HUDEP-2 (cell line): ENCODE measurements around the gene CMAS.
"Not testable (repeated sequence)": the region's sequence is repeated elsewhere in the genome, so short reads cannot be mapped to it uniquely, and the experiment has no call there.

Experiments used
- DNase-seq, 76 experiments: peaks; one replicate each; lab custom pipeline; 2025; ENCODE audit not compliant: unreplicated experiment in 76 of 76; lab: John Stamatoyannopoulos, UW

Gene CMAS

DNA sequence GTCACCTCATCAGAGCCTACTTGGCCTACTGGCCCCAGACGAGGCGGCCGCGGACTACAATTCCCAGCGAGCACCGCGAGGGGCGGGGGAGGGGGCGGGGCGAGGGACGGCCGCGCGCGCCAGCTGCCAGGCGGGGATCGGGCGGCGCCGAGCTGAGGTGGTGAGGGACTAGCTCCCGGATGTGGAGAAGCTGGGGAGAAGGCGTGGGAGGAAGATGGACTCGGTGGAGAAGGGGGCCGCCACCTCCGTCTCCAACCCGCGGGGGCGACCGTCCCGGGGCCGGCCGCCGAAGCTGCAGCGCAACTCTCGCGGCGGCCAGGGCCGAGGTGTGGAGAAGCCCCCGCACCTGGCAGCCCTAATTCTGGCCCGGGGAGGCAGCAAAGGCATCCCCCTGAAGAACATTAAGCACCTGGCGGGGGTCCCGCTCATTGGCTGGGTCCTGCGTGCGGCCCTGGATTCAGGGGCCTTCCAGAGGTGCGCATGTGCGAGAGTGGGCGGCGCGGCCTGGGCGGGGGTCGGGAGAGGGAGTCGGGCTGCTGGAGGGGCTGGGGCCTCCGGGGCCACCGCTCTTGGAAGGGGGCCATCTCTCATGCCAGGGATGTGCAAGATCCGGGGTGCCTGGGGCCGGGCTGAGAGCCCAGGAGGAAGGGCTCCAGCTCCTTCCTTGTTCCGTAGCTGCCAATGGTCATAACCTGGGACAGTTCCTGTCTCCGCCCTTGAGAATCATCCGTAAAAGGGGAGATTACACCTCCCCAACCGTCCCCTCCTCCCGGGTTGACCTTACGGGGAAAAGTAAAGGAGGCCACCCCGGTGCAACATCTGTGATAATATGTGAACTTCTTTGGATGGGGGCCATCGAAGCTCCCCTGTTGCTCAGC lies at the start of gene CMAS:
CMAS (plus strand) TSS at position 129 of the 878 bp plus-strand sequence; CDS start at position 215, 86 bp downstream.
- DNase-seq, result peak in 75 of 76 experiments; percentile 21 to 94 (median 81)

GRCh38 chr12:21998295-21998694 lies 47.7 kb upstream of the CMAS start:
- no peak for DNase-seq

- no peak for DNase-seq
Observed at GRCh38 chr12:21998782-21999181, 47.2 kb upstream of the CMAS start.

DNA sequence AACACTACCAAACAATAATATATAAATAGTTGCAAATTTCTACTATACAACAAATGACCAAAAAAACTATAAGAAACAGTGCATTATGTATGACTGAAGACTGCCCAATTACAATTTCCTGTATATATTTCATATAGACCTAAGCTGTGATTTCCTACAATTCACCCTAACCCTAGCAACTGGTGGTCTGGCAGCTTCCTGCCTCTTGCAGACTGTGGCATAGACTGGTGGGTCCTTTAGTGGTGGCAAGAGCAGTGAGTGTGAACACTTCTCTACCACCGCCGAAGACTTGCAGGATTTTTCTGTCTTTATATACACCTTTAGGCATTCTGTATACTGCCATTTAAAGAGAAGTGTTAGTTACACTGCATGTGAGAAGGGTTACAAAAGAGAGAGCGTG lies 43.6 kb upstream of the CMAS start:
- no peak for DNase-seq

GRCh38 chr12:22007794-22008193 lies 38.2 kb upstream of the CMAS start:
- DNase-seq, result not testable (repeated sequence)

DNA sequence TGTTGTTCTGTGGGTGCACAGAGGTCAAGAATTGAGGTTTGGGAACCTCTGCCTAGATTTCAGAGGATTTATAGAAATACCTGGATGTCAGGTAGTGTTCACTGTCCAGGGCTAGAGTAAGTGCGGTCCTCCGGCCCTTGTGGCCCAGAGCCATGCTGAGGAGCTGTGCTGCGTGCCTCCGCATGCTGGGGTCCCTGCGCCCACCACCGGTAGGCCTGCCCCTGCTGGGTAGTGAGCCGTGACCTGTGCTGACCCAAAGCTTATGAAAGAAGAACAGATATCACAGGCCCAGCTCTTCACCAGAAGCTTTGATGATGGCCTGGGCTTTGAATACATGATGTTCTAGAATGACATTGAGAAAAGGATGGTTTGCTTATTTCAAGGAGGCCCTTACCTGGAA lies 37.8 kb upstream of the CMAS start:
- no peak for DNase-seq

- DNase-seq, result no peak
Observed at GRCh38 chr12:22014041-22014782, 31.8 kb upstream of the CMAS start.

- DNase-seq, result no peak
Observed at GRCh38 chr12:22014783-22015144, 31.3 kb upstream of the CMAS start.

GRCh38 chr12:22016982-22017381 lies 29.0 kb upstream of the CMAS start:
- no peak for DNase-seq

GRCh38 chr12:22018860-22019259 lies 27.2 kb upstream of the CMAS start:
- DNase-seq, result no peak

DNA sequence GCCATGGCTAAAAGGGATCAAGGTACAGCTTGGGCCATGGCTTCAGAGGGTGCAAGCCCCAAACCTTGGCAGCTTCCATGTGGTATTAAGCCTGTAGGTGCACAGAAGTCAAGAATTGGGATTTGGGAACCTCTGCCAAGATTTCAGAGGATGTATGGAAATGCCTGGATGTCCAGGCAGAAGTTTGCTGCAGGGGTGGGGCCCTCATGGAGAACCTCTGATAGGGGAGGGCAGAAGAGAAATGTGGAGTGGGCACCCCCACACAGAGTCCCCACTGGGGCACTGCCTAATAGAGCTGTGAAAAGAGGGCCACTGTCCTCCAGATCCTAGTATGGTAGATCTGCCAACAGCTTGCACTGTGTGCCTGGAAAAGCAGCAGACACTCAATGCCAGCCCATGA lies 22.5 kb upstream of the CMAS start:
- not testable (repeated sequence) for DNase-seq

DNA sequence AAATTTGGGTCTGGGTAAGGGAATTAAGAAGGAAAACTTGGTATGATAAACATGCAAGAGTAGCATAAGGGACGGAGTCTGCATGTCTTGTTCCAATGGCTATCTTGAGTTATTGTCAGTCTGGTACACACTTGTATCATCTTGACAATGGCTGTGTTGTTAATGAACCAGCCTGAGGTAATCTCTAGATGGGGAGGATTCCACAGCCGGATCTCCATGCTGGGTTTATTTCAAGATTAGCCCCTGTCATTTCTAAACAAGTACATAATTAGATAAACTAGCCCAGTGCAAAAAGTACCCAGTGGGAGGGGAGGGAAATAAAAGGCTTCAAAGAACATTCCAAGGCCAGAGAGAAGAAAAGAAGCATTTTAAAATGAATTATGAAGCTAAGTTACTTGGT lies 16.5 kb upstream of the CMAS start:
- DNase-seq, result no peak

GRCh38 chr12:22029991-22030390 lies 16.0 kb upstream of the CMAS start:
- no peak for DNase-seq

- no peak for DNase-seq
Observed at GRCh38 chr12:22032732-22033131, 13.3 kb upstream of the CMAS start.

- no peak for DNase-seq
Observed at GRCh38 chr12:22034709-22035506, 11.1 kb upstream of the CMAS start.

- DNase-seq, result no peak
Observed at GRCh38 chr12:22037947-22038346, 8.1 kb upstream of the CMAS start.

GRCh38 chr12:22038734-22039133 lies 7.3 kb upstream of the CMAS start:
- no peak for DNase-seq

GRCh38 chr12:22039361-22039760 lies 6.7 kb upstream of the CMAS start:
- DNase-seq, result no peak

GRCh38 chr12:22042976-22043669 lies 2.9 kb upstream of the CMAS start:
- no peak for DNase-seq

GRCh38 chr12:22043943-22044342 lies 2.1 kb upstream of the CMAS start:
- no peak for DNase-seq
